Measurements from ENCODE around the gene SRSF11.

The SRSF11 gene

GRCh38 chr1:70220517-70221237, 503 bp upstream of the SRSF11 start:
- DNase-seq (ENCODE audit: insufficient read length, low spot score): no peak
- FAIRE-seq: no peak
- TF ChIP-seq CTCF (IDR thresholded peaks at IDR 0.05; ENCODE audit: insufficient read depth, missing control alignments): no peak

GRCh38 chr1:70222716-70223235, 1.6 kb downstream of the SRSF11 start:
- FAIRE-seq: peak; percentile 44
- no peak for TF ChIP-seq CTCF (IDR thresholded peaks at IDR 0.05; ENCODE audit: insufficient read depth, missing control alignments)

GRCh38 chr1:70224954-70225353, 3.8 kb downstream of the SRSF11 start:
- no peak for DNase-seq (ENCODE audit: insufficient read length, low spot score)
- no peak for FAIRE-seq
- TF ChIP-seq CTCF (IDR thresholded peaks at IDR 0.05; ENCODE audit: insufficient read depth, missing control alignments): no peak

More at GRCh38 chr1:70222716-70223235, 1.6 kb downstream of the SRSF11 start:
- no peak for DNase-seq (ENCODE audit: insufficient read length, low spot score)

- DNase-seq (ENCODE audit: insufficient read length, low spot score) (no peak), FAIRE-seq (no peak)
- no peak for TF ChIP-seq CTCF (IDR thresholded peaks at IDR 0.05; ENCODE audit: insufficient read depth, missing control alignments)
Observed at GRCh38 chr1:70227439-70227838, 6.3 kb downstream of the SRSF11 start.

- no peak for TF ChIP-seq CTCF (IDR thresholded peaks at IDR 0.05; ENCODE audit: insufficient read depth, missing control alignments)
- FAIRE-seq: no peak
- DNase-seq (ENCODE audit: insufficient read length, low spot score): no peak
Observed at GRCh38 chr1:70228670-70229069, 7.5 kb downstream of the SRSF11 start.

- DNase-seq (ENCODE audit: insufficient read length, low spot score) (no peak), FAIRE-seq (peak; percentile 6)
- no peak for TF ChIP-seq CTCF (IDR thresholded peaks at IDR 0.05; ENCODE audit: insufficient read depth, missing control alignments)
Observed at GRCh38 chr1:70231475-70231874, 10.3 kb downstream of the SRSF11 start.

GRCh38 chr1:70234733-70235132, 13.6 kb downstream of the SRSF11 start:
- no peak for TF ChIP-seq CTCF (IDR thresholded peaks at IDR 0.05; ENCODE audit: insufficient read depth, missing control alignments)
- DNase-seq (ENCODE audit: insufficient read length, low spot score) (no peak), FAIRE-seq (no peak)

Data from D721Med (cell line).